Activated CD4-positive, alpha-beta T cell treated with anti-CD3 and anti-CD28 coated beads, Interleukin-10, Interleukin-2, amounts not matched to agents 100 ng/mL and 50 ng/mL, durations not matched to agents 16 hours and 8 hours (primary cell): ENCODE data around the gene LIN54.
"Not testable (repeated sequence)": the region's sequence is repeated elsewhere in the genome, so short reads cannot be mapped to it uniquely, and the experiment has no call there.

Experiments used
- DNase-seq: peaks from one replicate; pipeline ENCODE4 v3.0.0-alpha.2; 2020

The LIN54 gene

GRCh38 chr4:83010522-83011318, at the start of gene LIN54:
Gene LIN54 (minus strand): TSS chr4:83010823. CDS start chr4:82984844, 25,979 bp downstream.
- peak; percentile 90 for DNase-seq

GRCh38 chr4:83054928-83055327, 44.3 kb upstream of the LIN54 start:
- DNase-seq = no peak

- DNase-seq = not testable (repeated sequence)
These were observed 38.2 kb upstream of the LIN54 start for GRCh38 chr4:83048781-83049180.

- DNase-seq = no peak
These were observed 36.3 kb upstream of the LIN54 start for GRCh38 chr4:83046693-83047473.

- no peak for DNase-seq
These were observed 33.3 kb upstream of the LIN54 start for GRCh38 chr4:83043801-83044407.

- DNase-seq = not testable (repeated sequence)
These were observed 32.5 kb upstream of the LIN54 start for GRCh38 chr4:83043157-83043556.

GRCh38 chr4:83040269-83040668, 29.6 kb upstream of the LIN54 start:
- no peak for DNase-seq

GRCh38 chr4:83036991-83037665, 26.5 kb upstream of the LIN54 start:
- DNase-seq = no peak

GRCh38 chr4:83034630-83035494, 24.2 kb upstream of the LIN54 start, which contains the start of gene COPS4:
Gene COPS4 (plus strand): TSS chr4:83035183. CDS start chr4:83035225, 42 bp downstream.
- DNase-seq = peak; percentile 99

- no peak for DNase-seq
These were observed 19.1 kb upstream of the LIN54 start for GRCh38 chr4:83029688-83030087.

GRCh38 chr4:83028976-83029375, 18.4 kb upstream of the LIN54 start:
- no peak for DNase-seq

- DNase-seq = no peak
These were observed 14.9 kb upstream of the LIN54 start for GRCh38 chr4:83025563-83025962.

- no peak for DNase-seq
These were observed 13.6 kb upstream of the LIN54 start for GRCh38 chr4:83024233-83024632.

GRCh38 chr4:83023599-83023998, 13.0 kb upstream of the LIN54 start:
- not testable (repeated sequence) for DNase-seq

- no peak for DNase-seq
These were observed 12.3 kb upstream of the LIN54 start for GRCh38 chr4:83022724-83023450.

GRCh38 chr4:83019794-83020494, 9.3 kb upstream of the LIN54 start:
- DNase-seq = peak; percentile 72

GRCh38 chr4:83013902-83014301, 3.3 kb upstream of the LIN54 start:
- no peak for DNase-seq

- DNase-seq = no peak
These were observed 2.8 kb upstream of the LIN54 start for GRCh38 chr4:83013420-83013867.

GRCh38 chr4:83012687-83013419, 2.2 kb upstream of the LIN54 start:
- peak; percentile 99 for DNase-seq
